HepG2 (cell line): Measurements from ENCODE around the gene MIPEP. TPM values are rescaled to one million over a fixed set of nuclear protein-coding genes. Genes with fewer than 3 reads are reported as not detected.

Source experiments
- ATAC-seq: fragments of 200-7000 bp; cut with Tn5 transposase; 3 replicates; pipeline ENCODE4 v1.9.1; 2020; ENCODE audit warnings: mild to moderate bottlenecking, moderate library complexity
- BruUV-seq: library from RNA; stranded (reverse); fragments of 400-500 nt; replicated peaks from 2 replicates; lab custom pipeline; 2021; lab: Mats Ljungman, UMichigan
- CTCF ChIA-PET: fragments of 300-600 bp; formaldehyde crosslinking; extraction: SDS; loops from one replicate; lab custom pipeline; 2021; ENCODE audit warnings: low total read pairs, inconsistent platforms, low intra/inter-chr PET ratio; lab: Yijun Ruan, JAX
- POLR2A ChIA-PET: fragments of 350-600 bp; sonication (Branson Sonifier 250); formaldehyde crosslinking; loops from one replicate; lab custom pipeline; 2020; ENCODE audit warnings: antibody characterized with exemption, inconsistent platforms; lab: Yijun Ruan, JAX
- DNase-seq: peaks from one replicate; pipeline ENCODE4 v3.0.0-alpha.2; 2015; ENCODE audit warnings: low spot score
- FAIRE-seq: peaks from 3 replicates; lab custom pipeline; 2011; peaks lifted over from hg19 to GRCh38; lab: Jason Lieb, UNC
- H2AFZ ChIP-seq: one replicate; pipeline ENCODE4 v1.6.1; 2011; ENCODE audit warnings: low read length, inconsistent platforms
- H3K27ac ChIP-seq: fragments of 300-600 bp; 3 replicates; pipeline ENCODE4 v1.8.0; 2011; ENCODE audit warnings: mixed run types, mild to moderate bottlenecking, mixed read lengths, low read length, inconsistent platforms; ENCODE audit not compliant: insufficient read depth; ENCODE audit errors: extremely low read length
- H3K27me3 ChIP-seq, 2 experiments: fragments of 200-600 bp in 1 of 2; 2 replicates in 1 of 2; 3 replicates in 1 of 2; pipeline versions ENCODE4 v1.6.0 to v1.8.0; 2011; ENCODE audit warnings: low read length in 2 of 2, mild to moderate bottlenecking in 2 of 2, moderate library complexity in 2 of 2, inconsistent platforms in 1 of 2; ENCODE audit not compliant: insufficient read depth in 2 of 2, control insufficient read depth in 1 of 2
- H3K36me3 ChIP-seq, 2 experiments: fragments of 200-600 bp in 1 of 2; replicated peaks in 1 of 2; 2 replicates in 1 of 2; 3 replicates in 1 of 2; pipeline versions ENCODE4 v1.5.1 to v1.8.0; 2011; ENCODE audit warnings: low read length in 2 of 2, inconsistent platforms in 1 of 2; ENCODE audit not compliant: insufficient read depth in 2 of 2, control insufficient read depth in 1 of 2
- H3K4me1 ChIP-seq: 2 replicates; pipeline ENCODE4 v1.5.1; 2012; ENCODE audit warnings: low read length, inconsistent platforms; ENCODE audit not compliant: insufficient read depth
- H3K4me2 ChIP-seq: 2 replicates; pipeline ENCODE4 v1.6.0; 2011; ENCODE audit warnings: low read depth, low read length, inconsistent platforms
- H3K4me3 ChIP-seq, 3 experiments: fragments of 200-600 bp in 1 of 3; sonication (generic), shearing (Covaris generic) in 1 of 3; replicated peaks in 1 of 3; 2 replicates each; pipeline ENCODE4 v1.5.1; 2011 to 2016; ENCODE audit warnings: low read length in 3 of 3, inconsistent platforms in 2 of 3, low read depth in 2 of 3, mild to moderate bottlenecking in 2 of 3, control low read depth in 1 of 3, mixed read lengths in 1 of 3; ENCODE audit not compliant: insufficient read depth in 1 of 3
- H3K79me2 ChIP-seq: one replicate; pipeline ENCODE4 v1.6.1; 2011; ENCODE audit warnings: low read length, inconsistent platforms; ENCODE audit not compliant: insufficient read depth
- H3K9ac ChIP-seq: 2 replicates; pipeline ENCODE4 v1.6.0; 2011; ENCODE audit warnings: mild to moderate bottlenecking, low read depth, low read length, inconsistent platforms; ENCODE audit not compliant: insufficient read depth
- H3K9me3 ChIP-seq: 2 replicates; pipeline ENCODE4 v1.5.1; 2012; ENCODE audit warnings: mild to moderate bottlenecking, low read length
- H4K20me1 ChIP-seq: 2 replicates; pipeline ENCODE4 v1.6.0; 2011; ENCODE audit warnings: inconsistent platforms, mild to moderate bottlenecking, low read length, moderate library complexity; ENCODE audit not compliant: insufficient read depth
- ARNT2 ChIP-seq: sonication (generic); formaldehyde crosslinking; IDR thresholded peaks from 2 replicates; pipeline ENCODE4 v1.8.0; 2022; ENCODE audit warnings: mild to moderate bottlenecking, low read depth, missing genetic modification reagents, moderate library complexity
- KLF13 ChIP-seq: sonication (generic); formaldehyde crosslinking; IDR thresholded peaks from 2 replicates; pipeline ENCODE4 v1.4.0; 2020; ENCODE audit warnings: mild to moderate bottlenecking, missing genetic modification reagents
- NFE2L2 ChIP-seq: fragments of 150-350 bp; IDR thresholded peaks from 2 replicates; pipeline ENCODE4 v1.6.1; 2014; ENCODE audit warnings: low read length
- STAG1 ChIP-seq: sonication (generic); formaldehyde crosslinking; IDR thresholded peaks from 2 replicates; pipeline ENCODE4 v1.4.0; 2020; ENCODE audit warnings: missing genetic modification reagents
- TBX3 ChIP-seq: fragments of 450-650 bp; IDR thresholded peaks from 2 replicates; pipeline ENCODE4 v1.6.1; 2017; ENCODE audit warnings: antibody characterized with exemption, mild to moderate bottlenecking, inconsistent platforms, borderline replicate concordance
- ZFYVE20 ChIP-seq: sonication (generic); formaldehyde crosslinking; IDR thresholded peaks from 2 replicates; pipeline ENCODE4 v1.8.0; 2023; ENCODE audit warnings: low read depth, mild to moderate bottlenecking, moderate library complexity, missing genetic modification reagents, borderline replicate concordance
- ZNF24 ChIP-seq: fragments of 450-650 bp; IDR thresholded peaks from 2 replicates; pipeline ENCODE4 v1.6.1; 2017; ENCODE audit warnings: antibody characterized with exemption, mild to moderate bottlenecking
- WGBS: methylation state at CpG from one replicate; pipeline ENCODE4 v1.1.6; 2017; ENCODE audit warnings: low lambda C conversion rate; 5-methylcytosine and 5-hydroxymethylcytosine counted together
- in situ Hi-C: cut with HindIII; loops from 2 replicates; pipeline ENCODE4 v1.10.0; 2017; ENCODE audit warnings: low pct_unique_long_range_greater_than_20kb; ENCODE audit not compliant: extremely low pct_ligation_motif_present
- intact Hi-C: fragments of 100-400 bp; cut with micrococcal nuclease; formaldehyde crosslinking; loops from one replicate; pipeline ENCODE4 v1.10.0; 2022; ENCODE audit not compliant: unreplicated experiment
- polyA plus RNA-seq, 8 experiments: library from polyadenylated mRNA; depleted of rRNA in 3 of 8; stranded (reverse) in 7 of 8; unstranded in 1 of 8; fragments of >200 nt; fragmentation: Illumina TruSeq in 4 of 8; extraction: Trizol in 4 of 8; gene quantifications; 2 replicates each; pipeline versions ENCODE4 v1.2.1 to v1.2.3, GENCODE V29; 2011 to 2016; ENCODE audit warnings: low read depth in 4 of 8, missing spikeins in 1 of 8, mixed read lengths in 1 of 8; ENCODE audit not compliant: insufficient read depth in 1 of 8
- total RNA-seq, 5 experiments: library from RNA; depleted of rRNA; stranded (reverse); fragments of >200 nt; fragmentation: Illumina TruSeq; extraction: Trizol; gene quantifications; 2 replicates each; pipeline ENCODE4 v1.2.3, GENCODE V29; 2016; ENCODE audit warnings: low read depth in 1 of 5
- TF ChIP-seq, protein P1 (sequence below): IDR thresholded peaks from 2 replicates; pipeline ENCODE4 v1.6.1; 2016; ENCODE audit warnings: mild to moderate bottlenecking
- TF ChIP-seq, protein P2 (sequence below): sonication (generic); formaldehyde crosslinking; IDR thresholded peaks from 2 replicates; pipeline ENCODE4 v1.4.0; 2020; ENCODE audit warnings: missing genetic modification reagents, borderline replicate concordance

MIPEP gene
- total and polyA plus RNA-seq, 2 of the 13 experiments (the other 11 are each of a cell fraction or from before 2014, with no cell fraction given): 9.3 to 24.1 TPM

DNA sequence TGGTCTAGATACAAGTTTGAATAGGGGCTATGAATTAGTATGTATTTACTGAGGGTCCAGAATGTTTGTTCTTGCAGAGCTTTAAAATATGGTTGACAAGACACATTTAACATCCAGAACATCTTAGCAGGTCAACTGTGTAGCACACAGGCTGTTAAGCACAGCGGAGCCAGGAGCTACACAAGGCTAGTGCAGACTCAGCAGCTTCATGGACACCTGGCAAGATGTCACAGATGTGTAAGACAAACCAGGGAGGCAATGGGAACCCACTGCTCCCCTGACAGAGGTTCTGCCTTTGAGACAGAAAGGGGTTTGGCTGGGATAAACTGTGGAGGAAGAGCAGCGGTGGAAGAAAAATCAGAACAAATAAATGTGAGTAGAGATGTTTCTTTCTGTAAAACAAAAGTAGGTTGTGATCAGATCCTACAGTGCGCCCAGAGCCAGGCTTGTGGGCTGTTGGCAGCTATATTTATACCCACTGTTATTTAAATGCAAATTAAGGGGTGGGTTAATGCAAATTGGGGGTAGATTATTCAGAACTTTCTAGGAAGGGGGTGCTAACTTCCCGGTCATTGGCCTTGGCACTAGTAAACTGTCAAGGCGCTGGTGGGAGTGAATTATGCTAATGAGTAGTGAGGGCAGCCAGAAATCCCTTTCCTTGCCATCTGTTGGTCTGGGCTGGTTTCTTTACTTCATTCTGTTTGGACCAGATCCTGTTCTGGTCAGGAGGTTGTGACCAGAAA lies 33.0 kb downstream of the MIPEP start:
- TF ChIP-seq NFE2L2 (no peak), ZFYVE20 (CRISPR knock-in tag) (no peak), KLF13 (CRISPR knock-in tag) (no peak), ZNF24 (no peak), STAG1 (CRISPR knock-in tag) (no peak), TBX3 (no peak), ARNT2 (CRISPR knock-in tag) (no peak)
- TF ChIP-seq, protein P1, sequence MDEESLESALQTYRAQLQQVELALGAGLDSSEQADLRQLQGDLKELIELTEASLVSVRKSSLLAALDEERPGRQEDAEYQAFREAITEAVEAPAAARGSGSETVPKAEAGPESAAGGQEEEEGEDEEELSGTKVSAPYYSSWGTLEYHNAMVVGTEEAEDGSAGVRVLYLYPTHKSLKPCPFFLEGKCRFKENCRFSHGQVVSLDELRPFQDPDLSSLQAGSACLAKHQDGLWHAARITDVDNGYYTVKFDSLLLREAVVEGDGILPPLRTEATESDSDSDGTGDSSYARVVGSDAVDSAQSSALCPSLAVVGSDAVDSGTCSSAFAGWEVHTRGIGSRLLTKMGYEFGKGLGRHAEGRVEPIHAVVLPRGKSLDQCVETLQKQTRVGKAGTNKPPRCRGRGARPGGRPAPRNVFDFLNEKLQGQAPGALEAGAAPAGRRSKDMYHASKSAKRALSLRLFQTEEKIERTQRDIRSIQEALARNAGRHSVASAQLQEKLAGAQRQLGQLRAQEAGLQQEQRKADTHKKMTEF: no peak
- TF ChIP-seq, protein P2, sequence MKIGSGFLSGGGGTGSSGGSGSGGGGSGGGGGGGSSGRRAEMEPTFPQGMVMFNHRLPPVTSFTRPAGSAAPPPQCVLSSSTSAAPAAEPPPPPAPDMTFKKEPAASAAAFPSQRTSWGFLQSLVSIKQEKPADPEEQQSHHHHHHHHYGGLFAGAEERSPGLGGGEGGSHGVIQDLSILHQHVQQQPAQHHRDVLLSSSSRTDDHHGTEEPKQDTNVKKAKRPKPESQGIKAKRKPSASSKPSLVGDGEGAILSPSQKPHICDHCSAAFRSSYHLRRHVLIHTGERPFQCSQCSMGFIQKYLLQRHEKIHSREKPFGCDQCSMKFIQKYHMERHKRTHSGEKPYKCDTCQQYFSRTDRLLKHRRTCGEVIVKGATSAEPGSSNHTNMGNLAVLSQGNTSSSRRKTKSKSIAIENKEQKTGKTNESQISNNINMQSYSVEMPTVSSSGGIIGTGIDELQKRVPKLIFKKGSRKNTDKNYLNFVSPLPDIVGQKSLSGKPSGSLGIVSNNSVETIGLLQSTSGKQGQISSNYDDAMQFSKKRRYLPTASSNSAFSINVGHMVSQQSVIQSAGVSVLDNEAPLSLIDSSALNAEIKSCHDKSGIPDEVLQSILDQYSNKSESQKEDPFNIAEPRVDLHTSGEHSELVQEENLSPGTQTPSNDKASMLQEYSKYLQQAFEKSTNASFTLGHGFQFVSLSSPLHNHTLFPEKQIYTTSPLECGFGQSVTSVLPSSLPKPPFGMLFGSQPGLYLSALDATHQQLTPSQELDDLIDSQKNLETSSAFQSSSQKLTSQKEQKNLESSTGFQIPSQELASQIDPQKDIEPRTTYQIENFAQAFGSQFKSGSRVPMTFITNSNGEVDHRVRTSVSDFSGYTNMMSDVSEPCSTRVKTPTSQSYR (CRISPR knock-in tag): no peak
- Histone ChIP-seq H4K20me1 (no peaks in the 10 kb centered on the region), H2AFZ (no peak overlapping the region), H3K27me3 (no peaks in the 10 kb centered on the region), H3K79me2 (no peaks in the 10 kb centered on the region), H3K4me2 (no peak overlapping the region), H3K27ac (no peak overlapping the region), H3K9me3 (no peaks in the 10 kb centered on the region), H3K4me3 (no peak overlapping the region), H3K4me1 (peaks cover 19% of the 10 kb centered on the region), H3K36me3 (peaks cover 0 to 4% of the 10 kb centered on the region in 2 experiments; a peak in 2 of 5 replicates), H3K9ac (no peak overlapping the region)
- ATAC-seq: no peak
- WGBS: 97% methylated on average over 5 of the region's 5 CpGs
- no peak for FAIRE-seq
- BruUV-seq: no TSS peak
- intact Hi-C loops: no loop called here
- ChIA-PET POLR2A (no interaction called here), CTCF (no interaction called here)
- no peak for DNase-seq
- in situ Hi-C loops: no loop called here
